ENCODE data around the gene TECR. TPM values are rescaled to one million over a fixed set of nuclear protein-coding genes. Genes with fewer than 3 reads are reported as not detected.
"Not testable (repeated sequence)": the region's sequence is repeated elsewhere in the genome, so short reads cannot be mapped to it uniquely, and the experiment has no call there.

The TECR gene
- total RNA-seq, 2 donors from 2014 or later: 85.7 to 108 TPM

DNA sequence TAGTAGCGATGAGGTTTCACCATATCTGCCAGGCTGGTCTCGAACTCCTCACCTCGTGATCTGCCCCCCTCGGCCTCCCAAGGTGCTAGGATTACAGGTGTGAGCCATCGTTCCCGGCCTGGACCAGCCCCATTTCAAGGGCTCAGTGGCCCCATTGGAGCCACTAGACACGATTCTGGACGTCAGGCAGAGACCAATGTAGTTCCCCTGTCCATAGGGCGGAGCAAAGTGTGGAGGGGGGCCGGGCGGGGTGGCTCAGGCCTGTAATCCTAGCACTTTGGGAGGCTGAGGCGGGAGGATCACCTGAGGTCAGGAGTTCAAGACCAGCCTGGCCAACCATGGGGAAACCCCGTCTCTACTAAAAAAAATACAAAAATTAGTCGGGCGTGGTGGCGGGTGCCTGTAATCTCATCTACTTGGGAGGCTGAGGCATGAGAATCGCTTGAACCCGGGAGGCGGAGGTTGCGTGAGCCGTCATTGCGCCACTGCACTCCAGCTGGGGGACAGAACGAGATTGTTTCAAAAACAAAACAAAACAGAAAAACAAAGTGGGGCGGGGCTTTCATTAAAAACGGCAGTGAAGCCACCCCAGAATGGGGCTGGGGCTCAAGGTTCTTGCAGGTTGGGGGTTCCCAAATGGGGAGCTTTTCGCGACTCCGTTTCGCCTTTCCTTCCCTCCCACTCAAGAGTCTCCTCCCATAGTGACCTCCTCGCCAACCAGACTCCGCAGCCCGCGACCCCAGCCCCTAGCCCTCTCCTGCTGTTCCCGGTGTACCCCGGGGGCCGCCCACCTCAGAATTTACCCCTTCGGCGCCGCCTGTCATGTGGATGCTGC, 758 bp upstream of the TECR start:
- no peak for ATAC-seq
- intact Hi-C loops (cut with DNase I): no loop called here
- DNase-seq: no peak

DNA sequence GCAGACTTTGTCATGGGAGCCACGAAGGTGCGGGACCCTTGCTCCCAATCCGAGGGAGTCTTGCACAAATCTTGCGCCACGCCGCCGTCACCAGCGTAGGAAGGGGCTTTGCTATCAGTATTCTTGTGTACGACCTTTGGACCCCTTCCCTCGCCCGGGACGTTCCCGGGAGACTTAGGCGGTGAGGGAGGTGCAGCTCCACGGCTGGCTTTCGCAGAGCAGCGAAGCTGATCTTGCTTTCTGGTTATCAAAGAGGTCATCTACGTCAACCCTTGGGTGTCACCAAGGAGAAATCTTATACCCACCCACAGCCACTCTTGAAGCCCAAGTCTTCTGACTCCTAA, 583 bp downstream of the TECR start:
- intact Hi-C loops (cut with DNase I): no loop called here

DNA sequence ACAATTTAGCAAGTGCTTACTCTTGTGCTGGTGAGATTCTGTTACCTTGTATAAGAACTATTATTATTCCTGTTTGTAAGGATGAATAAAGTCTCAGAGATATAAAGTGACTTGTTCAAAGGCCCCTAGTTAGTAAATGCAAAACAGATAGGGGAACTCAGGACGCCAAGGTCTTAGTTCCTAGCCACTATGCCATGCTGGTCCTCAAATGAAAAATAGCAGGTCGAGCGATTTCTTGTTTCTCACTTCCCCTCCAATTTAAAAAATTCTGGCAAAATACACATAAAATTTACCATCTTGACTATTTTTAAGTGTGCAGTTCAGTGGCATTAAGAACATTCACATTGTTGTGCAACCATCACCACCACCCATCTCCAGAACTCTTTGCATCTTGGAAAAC, 1.1 kb downstream of the TECR start:
- DNase-seq (no peak), ATAC-seq (no peak)
- intact Hi-C loops (cut with DNase I): no loop called here

More for the DNA sequence above, 583 bp downstream of the TECR start:
- ATAC-seq (peak; percentile 3 to 6), DNase-seq (no peak)

GRCh38 chr19:14533450-14533849, 4.1 kb downstream of the TECR start:
- ATAC-seq (no peak), DNase-seq (no peak)
- intact Hi-C loops (cut with DNase I): no loop called here

DNA sequence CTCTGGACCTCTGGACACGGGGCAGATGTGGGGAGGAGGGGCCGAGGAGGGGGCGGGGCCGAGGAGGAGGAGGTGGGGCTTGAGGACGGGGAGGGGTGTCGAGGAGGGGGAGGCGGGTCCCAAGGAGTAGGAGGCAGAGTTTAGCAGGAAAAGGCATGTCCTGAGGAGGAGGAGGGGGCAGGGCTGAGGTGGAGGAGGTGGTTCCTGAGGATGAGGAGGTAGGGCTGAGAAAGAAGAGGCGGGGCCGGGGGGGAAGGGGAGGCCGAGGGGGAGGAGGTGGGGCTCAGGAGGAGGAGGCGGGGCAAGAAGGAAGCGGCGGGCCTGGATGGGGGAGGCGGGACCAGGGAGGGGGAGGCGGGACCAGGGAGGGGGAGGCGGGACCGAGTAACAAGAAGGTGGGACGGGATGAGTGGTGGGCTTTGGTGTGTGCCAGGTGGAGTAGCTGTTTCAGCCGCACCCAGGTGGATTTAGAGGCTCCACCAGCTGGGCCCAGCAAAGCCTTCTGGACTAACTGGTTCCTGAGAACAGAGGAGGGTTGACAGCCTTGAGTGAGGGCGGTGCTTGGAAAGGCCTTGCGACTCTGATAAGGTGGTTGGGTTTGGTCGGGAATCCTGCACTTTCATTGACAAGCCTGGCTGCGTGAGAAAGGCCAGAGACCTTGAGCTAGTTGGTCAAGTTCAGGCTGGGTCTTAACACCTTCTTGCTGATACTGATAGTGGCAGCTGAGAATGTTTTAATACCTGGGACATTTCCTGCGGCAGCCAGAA, 7.7 kb downstream of the TECR start:
- DNase-seq (peak; percentile 89), ATAC-seq (peak; percentile 71 to 93)
- intact Hi-C loops (cut with DNase I): no loop called here

GRCh38 chr19:14540741-14541525, 11.5 kb downstream of the TECR start:
- ATAC-seq (no peak), DNase-seq (no peak)
- intact Hi-C loops (cut with DNase I): no loop called here

DNA sequence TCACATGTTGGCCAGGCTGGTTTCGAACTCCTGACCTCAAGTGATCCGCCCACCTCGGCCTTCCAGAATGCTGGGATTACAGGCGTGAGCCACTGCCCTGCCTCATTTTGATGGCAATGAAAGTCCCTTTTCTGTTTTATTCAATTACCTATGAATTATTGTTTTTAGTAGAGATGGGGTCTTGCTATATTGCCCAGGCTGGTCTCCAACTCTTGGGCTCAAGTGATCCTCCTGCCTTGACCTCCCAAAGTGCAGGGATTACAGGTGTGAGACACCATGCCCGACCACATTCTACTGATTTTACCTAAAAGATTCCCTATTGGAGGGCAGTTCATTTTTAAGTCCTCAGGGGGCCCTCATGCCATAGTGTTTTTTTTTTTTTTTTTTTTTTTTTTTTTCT, 12.6 kb downstream of the TECR start:
- ATAC-seq; DNase-seq; intact Hi-C loops (cut with DNase I): not testable (repeated sequence)

DNA sequence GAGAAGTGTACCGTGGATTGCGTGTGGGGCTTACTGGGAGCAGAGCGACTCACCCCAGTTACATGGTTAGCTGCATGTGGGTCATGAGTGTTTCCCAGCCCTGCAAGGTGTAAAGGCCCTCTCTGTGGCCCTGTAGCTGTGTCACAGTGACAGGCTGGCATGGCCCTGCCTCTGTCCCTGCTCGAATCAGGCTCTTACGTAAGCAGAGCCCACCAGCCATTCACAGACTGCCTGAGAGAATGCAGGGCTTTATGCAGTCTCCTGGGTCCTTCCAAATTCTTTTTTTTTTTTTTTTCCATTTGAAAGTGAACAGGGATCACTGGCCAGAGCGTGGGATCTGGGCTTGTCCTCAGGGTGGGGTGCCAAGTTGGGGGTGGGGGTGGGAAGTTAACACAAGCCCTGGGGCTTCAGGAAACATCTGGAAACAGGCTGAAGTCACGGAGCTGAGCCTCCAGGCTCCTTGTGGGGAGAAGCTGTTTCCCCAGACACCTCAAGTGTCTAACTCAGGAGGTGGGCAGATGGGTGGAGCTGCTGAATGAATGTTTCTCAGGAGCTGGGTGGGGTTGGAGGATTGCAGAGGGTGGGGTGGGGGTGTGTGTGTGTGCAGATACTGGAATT, 13.4 kb downstream of the TECR start:
- peak; percentile 44 to 46 for ATAC-seq
- intact Hi-C loops (cut with DNase I): no loop called here
- no peak for DNase-seq

DNA sequence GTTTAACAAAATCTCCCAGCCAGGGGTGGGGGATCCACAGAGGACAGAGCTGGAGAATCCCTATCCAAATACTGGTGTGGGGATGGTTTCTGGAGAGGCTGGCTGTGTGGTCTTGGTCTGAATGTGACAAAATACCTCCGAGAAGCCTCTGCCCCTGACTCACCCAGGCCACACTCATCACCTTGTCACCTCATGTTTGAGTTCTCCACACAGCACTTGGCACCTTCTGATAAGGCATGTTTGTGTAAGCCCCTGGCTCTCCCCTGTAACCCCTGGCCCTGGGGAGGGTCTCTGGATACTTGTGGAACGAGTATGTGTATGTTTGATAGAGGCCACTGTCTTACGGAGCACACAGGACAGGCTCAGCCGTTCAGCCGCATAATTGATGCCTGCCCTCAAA, 14.7 kb downstream of the TECR start:
- DNase-seq (no peak), ATAC-seq (no peak)
- intact Hi-C loops (cut with DNase I): no loop called here

DNA sequence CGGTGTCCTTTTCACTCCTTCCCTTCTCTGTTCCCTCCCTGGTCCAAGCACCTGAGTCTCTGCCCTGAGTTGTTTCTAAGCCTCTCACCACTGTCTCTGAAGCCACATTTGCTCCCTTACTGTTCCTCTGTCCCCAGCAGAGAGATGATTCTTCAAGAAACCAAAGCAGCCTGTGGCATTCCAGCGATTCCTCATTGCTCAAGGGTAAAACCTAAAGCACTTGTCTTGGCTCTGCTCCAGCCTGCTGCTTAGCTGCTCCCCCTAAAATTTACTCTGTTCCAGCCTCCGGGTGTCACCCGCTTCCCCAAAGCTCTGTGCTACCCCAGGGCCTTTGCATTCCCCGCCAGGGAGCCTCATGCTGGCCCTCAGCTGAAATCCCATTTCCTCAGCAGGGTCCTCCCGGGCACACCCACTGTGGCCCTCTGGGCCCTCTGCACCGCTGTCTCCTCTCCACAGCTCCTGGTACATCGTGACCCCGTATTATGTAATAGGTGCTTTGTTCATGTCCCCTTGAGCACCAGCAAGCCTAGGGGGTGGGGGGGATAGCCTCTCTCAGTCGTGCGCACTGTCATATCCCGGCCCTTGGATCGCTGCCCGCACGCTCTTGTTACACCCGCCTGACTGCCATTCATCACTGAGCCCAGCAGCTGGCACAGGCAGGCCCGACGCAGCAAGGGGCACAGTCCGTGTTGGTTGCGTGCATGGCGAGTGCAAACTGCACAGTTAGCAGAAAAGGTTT, 15.8 kb downstream of the TECR start:
- intact Hi-C loops (cut with DNase I): no loop called here
- ATAC-seq (peak; percentile 23 to 50), DNase-seq (no peak)

DNA sequence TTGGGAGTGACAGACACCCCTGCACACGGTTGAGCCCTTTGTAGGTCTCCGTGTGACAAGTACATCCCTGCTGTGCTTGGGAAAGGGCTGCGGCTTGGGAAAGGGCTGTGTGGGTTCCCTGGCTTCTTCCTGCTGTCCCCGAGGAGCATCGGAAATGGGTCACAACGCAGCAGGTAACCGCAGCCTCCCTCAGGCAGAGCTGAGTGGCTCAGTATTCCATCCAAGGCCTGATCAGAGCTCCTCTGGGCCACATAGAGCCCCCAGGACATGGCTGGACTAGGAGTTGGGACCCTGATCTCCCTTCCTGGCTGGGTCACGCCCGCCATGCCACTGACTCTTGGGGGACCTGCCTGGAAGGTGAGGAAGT, 16.3 kb downstream of the TECR start:
- no peak for DNase-seq
- intact Hi-C loops (cut with DNase I): no loop called here
- ATAC-seq: no peak

- ATAC-seq (peak in 1 of 2 donors; percentile 40), DNase-seq (no peak)
- intact Hi-C loops (cut with DNase I): no loop called here
Observed at GRCh38 chr19:14550201-14550754, 20.9 kb downstream of the TECR start.

DNA sequence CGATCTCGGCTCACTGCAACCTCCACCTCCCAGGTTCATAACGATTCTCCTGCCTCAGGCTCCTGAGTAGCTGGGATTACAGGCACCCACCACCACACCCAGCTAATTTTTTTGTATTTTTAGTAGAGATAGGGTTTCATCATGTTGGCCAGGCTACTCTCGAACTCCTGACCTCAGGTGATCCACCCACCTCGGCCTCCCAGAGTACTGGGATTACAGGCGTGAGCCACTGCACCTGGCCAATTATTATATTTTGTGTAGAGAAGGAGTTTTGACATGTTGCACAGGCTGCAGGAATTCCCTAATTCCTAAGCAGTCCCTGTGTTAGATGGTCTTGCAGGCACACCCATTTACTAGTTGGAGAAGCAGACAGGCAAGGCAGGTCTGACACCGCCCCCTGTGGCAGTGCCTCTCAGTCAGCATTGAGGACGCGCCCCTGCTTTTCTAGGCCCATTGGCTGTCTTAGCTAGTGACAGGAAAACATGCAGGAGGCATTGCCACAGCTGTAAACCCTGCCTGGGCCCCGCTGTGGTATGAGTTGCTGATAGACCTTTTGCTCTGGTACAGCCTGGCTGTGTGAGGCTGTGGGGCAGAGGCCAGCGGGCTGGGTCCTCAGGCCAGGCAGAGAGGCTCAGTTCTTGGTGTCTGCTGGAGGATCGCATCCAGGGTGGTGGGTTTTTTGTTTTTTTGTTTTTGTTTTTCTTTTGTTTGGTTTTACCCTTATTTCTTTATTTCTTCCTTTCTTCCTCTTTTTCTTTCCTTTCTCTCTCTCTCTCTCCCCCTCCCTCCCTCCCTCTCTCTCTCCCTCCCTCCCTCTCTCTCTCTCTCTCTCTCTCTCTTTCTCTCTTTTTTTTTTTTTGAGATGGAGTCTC, 22.0 kb downstream of the TECR start:
- DNase-seq; intact Hi-C loops (cut with DNase I): not testable (repeated sequence)
- peak; percentile 21 to 61 for ATAC-seq

DNA sequence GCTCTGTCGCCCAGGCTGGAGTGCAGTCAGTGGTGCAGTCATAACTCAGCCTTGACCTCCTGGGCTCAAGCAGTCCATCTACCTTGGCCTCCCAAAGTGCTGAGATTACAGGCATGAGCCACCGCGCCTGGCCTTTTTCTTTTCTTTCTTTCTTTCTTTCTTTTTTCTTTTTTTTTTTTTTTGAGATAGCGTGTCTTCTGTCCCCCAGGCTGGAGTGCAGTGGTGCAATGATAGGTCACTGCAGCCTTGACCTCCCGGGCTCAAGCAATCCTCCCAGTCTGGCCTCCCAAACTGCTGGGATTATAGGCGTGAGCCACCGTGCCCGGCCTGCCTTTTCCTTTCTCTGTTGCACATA, 22.6 kb downstream of the TECR start:
- DNase-seq; intact Hi-C loops (cut with DNase I); ATAC-seq: not testable (repeated sequence)

GRCh38 chr19:14553042-14553938, 23.9 kb downstream of the TECR start:
- intact Hi-C loops (cut with DNase I): no loop called here
- ATAC-seq (no peak), DNase-seq (no peak)

DNA sequence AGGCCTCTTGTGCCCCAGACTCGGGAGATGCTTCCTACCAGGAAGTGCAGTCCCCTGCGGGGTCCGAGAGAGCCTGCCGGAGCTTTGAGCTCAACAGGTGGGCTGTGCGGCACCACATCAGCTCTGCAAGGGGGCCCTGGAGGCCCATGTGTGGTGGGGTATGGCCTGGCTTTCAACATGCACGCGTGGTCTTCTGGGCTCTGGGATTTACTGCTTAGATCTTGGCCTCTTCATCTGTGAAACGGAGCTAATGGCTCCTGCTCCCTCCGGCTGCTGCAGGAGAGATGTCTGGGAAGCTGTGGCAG, 24.5 kb downstream of the TECR start:
- intact Hi-C loops (cut with DNase I): no loop called here
- DNase-seq (no peak), ATAC-seq (no peak)

DNA sequence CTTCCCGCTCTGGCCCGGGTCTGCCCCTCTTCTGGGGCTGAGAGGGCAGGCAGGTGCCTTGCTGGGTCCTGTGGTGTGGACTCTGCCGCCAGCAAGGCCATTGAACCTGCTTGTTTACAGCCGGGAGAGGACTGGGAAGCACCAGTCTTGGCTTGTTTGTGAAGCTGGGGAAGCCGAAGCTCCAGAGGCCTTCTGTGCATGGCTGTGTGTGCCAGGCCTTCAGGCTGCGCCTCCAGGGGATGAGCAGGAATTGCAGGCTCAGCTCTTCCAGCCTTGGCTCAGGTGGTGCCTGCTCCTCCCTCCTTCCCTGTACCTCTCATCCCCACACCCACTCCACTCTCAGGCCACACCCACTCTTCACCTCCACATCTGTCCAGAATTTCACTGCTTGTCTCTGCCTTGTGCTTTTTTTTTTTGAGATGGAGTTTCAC, 25.0 kb downstream of the TECR start:
- intact Hi-C loops (cut with DNase I): no loop called here
- ATAC-seq: no peak
- DNase-seq: no peak
